HFFc6 (cell line): ENCODE data around the gene MAPK6. TPM values are rescaled to one million over a fixed set of nuclear protein-coding genes. Genes with fewer than 3 reads are reported as not detected.

Experiments
- DNase-seq: peaks from one replicate; pipeline ENCODE4 v3.0.0-alpha.2; 2018
- H3K27ac Mint-ChIP-seq: 2 replicates; pipeline ENCODE4 v1.8.0; 2020; ENCODE audit warnings: mild to moderate bottlenecking, mixed read lengths
- H3K27me3 Mint-ChIP-seq: 2 replicates; pipeline ENCODE4 v1.8.0; 2021; ENCODE audit warnings: mild to moderate bottlenecking, moderate library complexity, mixed read lengths; ENCODE audit not compliant: insufficient read depth
- H3K36me3 Mint-ChIP-seq: 2 replicates; pipeline ENCODE4 v1.8.0; 2021; ENCODE audit warnings: low read depth, mixed read lengths
- H3K4me1 Mint-ChIP-seq: 2 replicates; pipeline ENCODE4 v1.8.0; 2020; ENCODE audit warnings: low read depth, mixed read lengths
- H3K4me3 Mint-ChIP-seq: 2 replicates; pipeline ENCODE4 v1.8.0; 2020; ENCODE audit warnings: mild to moderate bottlenecking, moderate library complexity, mixed read lengths
- H3K9me3 Mint-ChIP-seq: 2 replicates; pipeline ENCODE4 v1.8.0; 2020; ENCODE audit warnings: mild to moderate bottlenecking, mixed read lengths
- CTCF ChIP-seq: fragments of 200-600 bp; sonication (generic); IDR thresholded peaks from 2 replicates; pipeline ENCODE4 v1.5.0; 2021; ENCODE audit warnings: antibody characterized with exemption, mild to moderate bottlenecking
- total RNA-seq, 6 experiments: library from RNA; stranded (reverse); fragmentation: NEBNext Ultra II Directional; extraction: Animal tissue kit (Norgen Biotek cat#: 25700); gene quantifications; 2 replicates in 1 of 6; 3 replicates in 5 of 6; pipeline ENCODE4 v1.2.3, GENCODE V29; 2021

Gene MAPK6
- total RNA-seq, 6 experiments from 2014 or later, result 43.0 to 61.9 (median 54.6) TPM

GRCh38 chr15:52105846-52106245 is 86.8 kb downstream of the MAPK6 start:
- no peak for DNase-seq
- Mint-ChIP-seq H3K4me1 (peaks cover 38% of the 10 kb centered on the region; the same call in 1 of the 2 replicates), H3K27me3 (peaks cover 3% of the 10 kb centered on the region), H3K9me3 (no peaks in the 10 kb centered on the region), H3K27ac (no peak overlapping the region), H3K36me3 (peaks cover 3% of the 10 kb centered on the region), H3K4me3 (no peak overlapping the region)
- TF ChIP-seq CTCF, result no peak

- peaks cover 38% of the 10 kb centered on the region; the same call in 1 of the 2 replicates for H3K4me1 Mint-ChIP-seq
- peaks cover 3% of the 10 kb centered on the region for H3K36me3 Mint-ChIP-seq
- no peak for TF ChIP-seq CTCF
- DNase-seq, result no peak
- H3K27me3 Mint-ChIP-seq, result peaks cover 5% of the 10 kb centered on the region; the same call in 1 of the 2 replicates
- no peak overlapping the region for H3K27ac Mint-ChIP-seq
- no peaks in the 10 kb centered on the region for H3K9me3 Mint-ChIP-seq
- H3K4me3 Mint-ChIP-seq, result no peak overlapping the region
Observed at GRCh38 chr15:52106641-52107040, 87.6 kb downstream of the MAPK6 start.

- no peak overlapping the region for H3K27ac Mint-ChIP-seq
- no peak for DNase-seq
- peaks cover 32% of the 10 kb centered on the region; the same call in 1 of the 2 replicates for H3K4me1 Mint-ChIP-seq
- H3K27me3 Mint-ChIP-seq, result peaks cover 5% of the 10 kb centered on the region; the same call in 1 of the 2 replicates
- no peak for TF ChIP-seq CTCF
- H3K9me3 Mint-ChIP-seq, result no peaks in the 10 kb centered on the region
- no peak overlapping the region for H3K4me3 Mint-ChIP-seq
- H3K36me3 Mint-ChIP-seq, result no peaks in the 10 kb centered on the region; the same call in none of the 2 replicates
Observed at GRCh38 chr15:52107238-52107637, 88.2 kb downstream of the MAPK6 start.

- Mint-ChIP-seq H3K4me3 (no peak overlapping the region), H3K9me3 (no peaks in the 10 kb centered on the region), H3K4me1 (peaks cover 7% of the 10 kb centered on the region; the same call in 1 of the 2 replicates), H3K27ac (no peak overlapping the region), H3K27me3 (peaks cover 13% of the 10 kb centered on the region; the same call in 1 of the 2 replicates), H3K36me3 (no peaks in the 10 kb centered on the region; the same call in 1 of the 2 replicates)
- TF ChIP-seq CTCF, result no peak
- DNase-seq, result no peak
Observed at GRCh38 chr15:52109559-52110451, 90.8 kb downstream of the MAPK6 start.

GRCh38 chr15:52111517-52112202 is 92.6 kb downstream of the MAPK6 start:
- Mint-ChIP-seq H3K27me3 (peaks cover 13% of the 10 kb centered on the region; the same call in 1 of the 2 replicates), H3K4me3 (no peak overlapping the region; the same call in 1 of the 2 replicates)

More at GRCh38 chr15:52111517-52112202, 92.6 kb downstream of the MAPK6 start:
- H3K9me3 Mint-ChIP-seq, result no peaks in the 10 kb centered on the region
- no peaks in the 10 kb centered on the region; the same call in 1 of the 2 replicates for H3K36me3 Mint-ChIP-seq
- TF ChIP-seq CTCF, result no peak
- peaks cover 16% of the 10 kb centered on the region for H3K4me1 Mint-ChIP-seq
- H3K27ac Mint-ChIP-seq, result no peak overlapping the region
- DNase-seq, result no peak
